Thyroid gland (tissue), 4 donors: Measurements from ENCODE around the gene ACBD4. TPM values are rescaled to one million over a fixed set of nuclear protein-coding genes. Genes with fewer than 3 reads are reported as not detected.

Experiments used
- DNase-seq, 2 donors: peaks; one replicate each; pipeline ENCODE4 v3.0.0-alpha.2; 2019
- H3K27ac ChIP-seq, 3 donors: fragments of 200-600 bp; sonication (generic); 1 replicate in 2 of 3; 2 replicates in 1 of 3; pipeline ENCODE4 v1.5.1; 2016 to 2019; ENCODE audit warnings: mild to moderate bottlenecking in 1 of 3, moderate library complexity in 1 of 3
- H3K27me3 ChIP-seq: fragments of 200-600 bp; sonication (generic); one replicate; pipeline ENCODE4 v1.5.1; 2019
- H3K36me3 ChIP-seq, 2 donors: fragments of 200-600 bp; sonication (generic); one replicate each; pipeline ENCODE4 v1.5.1; 2016 to 2019
- H3K4me1 ChIP-seq, 2 donors: fragments of 200-600 bp; sonication (generic); one replicate each; pipeline ENCODE4 v1.5.1; 2017 to 2019
- H3K4me3 ChIP-seq, 3 donors: fragments of 200-600 bp; sonication (generic); replicated peaks in 1 of 3; 1 replicate in 2 of 3; 2 replicates in 1 of 3; pipeline ENCODE4 v1.5.1; 2016; ENCODE audit warnings: mild to moderate bottlenecking in 1 of 3
- H3K9me3 ChIP-seq: fragments of 200-600 bp; sonication (generic); one replicate; pipeline ENCODE4 v1.5.1; 2017
- CTCF ChIP-seq, 6 experiments: fragments of 200-600 bp in 3 of 6; fragments of 450-650 bp in 3 of 6; sonication (generic) in 3 of 6; IDR thresholded peaks; one replicate each; pipeline ENCODE4 v1.5.1; 2016 to 2019; ENCODE audit warnings: antibody characterized with exemption in 6 of 6, mild to moderate bottlenecking in 2 of 6, inconsistent platforms in 1 of 6, moderate library complexity in 1 of 6
- POLR2A ChIP-seq, 2 donors: fragments of 450-650 bp; IDR thresholded peaks; one replicate each; pipeline ENCODE4 v1.6.1; 2017; ENCODE audit warnings: antibody characterized with exemption in 2 of 2, mild to moderate bottlenecking in 2 of 2, moderate library complexity in 1 of 2
- WGBS, 2 donors: methylation state at CpG; one replicate each; pipeline ENCODE4 v1.1.5; 2017; 5-methylcytosine and 5-hydroxymethylcytosine counted together
- intact Hi-C: fragments of 100-400 bp; cut with DNase I; formaldehyde crosslinking; loops from one replicate; pipeline ENCODE4 v1.15.1; 2023
- total RNA-seq, 4 donors: library from RNA; depleted of rRNA; stranded (reverse); fragments of >200 nt; gene quantifications; one replicate each; pipeline ENCODE4 v1.2.3, GENCODE V29; 2016

ACBD4 gene
- total RNA-seq, 4 donors from 2014 or later: 16.7 to 20.4 (median 17.7) TPM

GRCh38 chr17:45144199-45145034, 8.9 kb downstream of the ACBD4 start:
- WGBS, 2 donors: 27 to 37% methylated on average over 11 to 14 of the region's 71 CpGs
- intact Hi-C loops: loop anchor here (10.0 kb wide), 1 partner anchor 240 kb away; no protein-coding TSS in a partner anchor
- H3K36me3 ChIP-seq: no peaks in the 10 kb centered on the region
- H3K27ac ChIP-seq: peak overlapping the region; percentile 79 to 88 (median 86)
- peak; percentile 29 to 34 for DNase-seq
- peak overlapping the region in 2 of 3 donors; percentile 27 to 37 for H3K4me3 ChIP-seq
- no peaks in the 10 kb centered on the region for H3K9me3 ChIP-seq
- H3K27me3 ChIP-seq: no peaks in the 10 kb centered on the region
- H3K4me1 ChIP-seq: peaks cover 6 to 29% of the 10 kb centered on the region in 2 donors
- no peak for TF ChIP-seq POLR2A (IDR thresholded peaks at IDR 0.05)
- no peak for TF ChIP-seq CTCF (IDR thresholded peaks at IDR 0.05)

- Histone ChIP-seq H3K27ac (peak overlapping the region; percentile 79 to 88 (median 86)), H3K36me3 (no peaks in the 10 kb centered on the region), H3K9me3 (no peaks in the 10 kb centered on the region), H3K4me1 (peaks cover 6 to 29% of the 10 kb centered on the region in 2 donors), H3K4me3 (peak overlapping the region in 1 of 3 donors; percentile 37), H3K27me3 (no peaks in the 10 kb centered on the region)
- no peak for DNase-seq
- intact Hi-C loops: loop anchor here (10.0 kb wide), 1 partner anchor 240 kb away; no protein-coding TSS in a partner anchor
- whole genome bisulfite sequencing, 2 donors: 76 to 83% methylated on average over 8 of the region's 8 CpGs
- TF ChIP-seq CTCF (IDR thresholded peaks at IDR 0.05) (no peak), POLR2A (IDR thresholded peaks at IDR 0.05) (no peak)
Observed at GRCh38 chr17:45145035-45145389, 9.5 kb downstream of the ACBD4 start.

GRCh38 chr17:45146166-45146565, 10.7 kb downstream of the ACBD4 start:
- H3K27me3 ChIP-seq: no peaks in the 10 kb centered on the region
- DNase-seq: no peak
- intact Hi-C loops: loop anchor here (10.0 kb wide), 1 partner anchor 239 kb away; no protein-coding TSS in a partner anchor
- H3K27ac ChIP-seq: peak overlapping the region in 2 of 3 donors; percentile 98 to 99
- no peaks in the 10 kb centered on the region for H3K36me3 ChIP-seq
- TF ChIP-seq POLR2A (IDR thresholded peaks at IDR 0.05) (no peak), CTCF (IDR thresholded peaks at IDR 0.05) (no peak)
- no peak overlapping the region for H3K4me3 ChIP-seq
- WGBS, 2 donors: 89 to 93% methylated on average over 10 of the region's 10 CpGs
- H3K9me3 ChIP-seq: no peaks in the 10 kb centered on the region
- H3K4me1 ChIP-seq: peaks cover 9 to 35% of the 10 kb centered on the region in 2 donors

- H3K4me1 ChIP-seq: peaks cover 13 to 38% of the 10 kb centered on the region in 2 donors
- no peaks in the 10 kb centered on the region for H3K27me3 ChIP-seq
- peak overlapping the region in 1 of 3 donors; percentile 71 for H3K4me3 ChIP-seq
- 85 to 88% methylated on average over 4 of the region's 4 CpGs for WGBS, 2 donors
- DNase-seq: no peak
- no peaks in the 10 kb centered on the region for H3K9me3 ChIP-seq
- H3K36me3 ChIP-seq: no peaks in the 10 kb centered on the region
- H3K27ac ChIP-seq: peak overlapping the region in 2 of 3 donors; percentile 98 to 99
- TF ChIP-seq CTCF (IDR thresholded peaks at IDR 0.05) (no peak), POLR2A (IDR thresholded peaks at IDR 0.05) (no peak)
- intact Hi-C loops: loop anchor here (10.0 kb wide), 1 partner anchor 238 kb away; no protein-coding TSS in a partner anchor
Observed at GRCh38 chr17:45146592-45146889, 11.1 kb downstream of the ACBD4 start.
